ENCODE measurements around the gene FAM241B.

The FAM241B gene

DNA sequence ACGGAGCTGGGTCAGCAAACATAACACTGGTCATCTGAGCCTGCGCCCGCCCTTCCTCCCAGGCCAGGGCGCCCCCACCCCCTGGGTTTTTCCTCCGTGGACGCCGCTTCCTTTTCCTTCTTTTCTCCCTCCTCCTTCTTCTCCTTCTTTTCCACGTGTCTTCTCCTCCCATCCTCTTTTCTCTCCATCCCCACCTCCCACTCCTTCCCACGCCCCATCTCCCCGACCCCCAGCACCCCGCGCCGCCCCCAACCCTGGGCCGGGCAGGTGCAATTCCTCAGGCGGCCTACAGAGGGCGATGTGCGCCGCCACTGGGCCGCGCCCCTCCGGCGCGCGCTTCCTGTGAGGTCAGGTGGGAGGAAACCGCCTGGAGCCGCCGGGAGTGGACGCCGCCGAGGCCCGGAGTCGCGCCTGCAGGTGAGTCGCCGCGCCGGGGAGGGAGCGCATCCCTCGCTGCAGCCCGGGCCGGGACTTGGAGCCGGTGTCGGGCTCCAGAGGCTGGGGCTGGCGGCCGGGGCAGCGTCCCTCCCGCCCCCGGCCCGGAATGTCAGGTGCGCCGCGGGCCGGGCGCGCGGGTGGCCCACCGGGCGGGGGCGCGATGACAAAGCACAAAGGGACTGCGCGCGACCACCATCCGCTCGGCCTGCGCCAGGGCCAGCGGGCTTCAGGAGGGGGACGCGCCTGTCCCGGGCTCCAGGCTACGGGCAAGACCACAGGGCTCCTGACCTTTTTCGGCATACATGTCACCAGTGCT lies at the start of gene FAM241B:
Gene FAM241B (plus strand): TSS at position 351 of the 754 bp plus-strand sequence. CDS start 1,497 bp downstream, outside the sequence.
- peak within 1 kb of the TSS; percentile 39 for H3K4me3 ChIP-seq (ENCODE audit: low read depth, low read length)
- TF ChIP-seq CTCF (IDR thresholded peaks at IDR 0.05; ENCODE audit: low read depth, low read length) = peak; percentile 84

DNA sequence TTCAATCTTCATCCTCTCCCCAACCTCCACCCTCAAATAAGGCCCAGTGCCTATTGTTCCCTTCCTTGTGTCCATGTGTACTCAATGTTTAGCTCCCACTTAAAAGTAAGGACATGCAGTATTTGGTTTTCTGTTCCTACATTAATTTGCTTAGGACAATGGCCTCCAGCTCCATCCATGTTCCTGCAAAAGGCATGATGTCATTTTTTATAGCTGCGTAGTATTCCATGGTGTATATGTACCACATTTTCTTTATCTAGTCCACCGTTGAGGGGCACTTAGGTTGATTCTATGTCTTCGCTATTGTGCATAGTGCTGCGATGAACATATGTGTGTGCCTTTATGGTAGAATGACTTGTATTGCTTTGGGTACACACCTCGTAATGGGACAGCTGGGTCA lies 49.6 kb upstream of the FAM241B start:
- no peak for TF ChIP-seq CTCF (IDR thresholded peaks at IDR 0.05; ENCODE audit: low read depth, low read length)
- H3K4me3 ChIP-seq (ENCODE audit: low read depth, low read length) = no peak overlapping the region

GRCh38 chr10:69583106-69583505 lies 46.9 kb upstream of the FAM241B start:
- no peak for TF ChIP-seq CTCF (IDR thresholded peaks at IDR 0.05; ENCODE audit: low read depth, low read length)
- H3K4me3 ChIP-seq (ENCODE audit: low read depth, low read length) = no peak overlapping the region

GRCh38 chr10:69584624-69585023 lies 45.4 kb upstream of the FAM241B start:
- H3K4me3 ChIP-seq (ENCODE audit: low read depth, low read length) = no peak overlapping the region
- TF ChIP-seq CTCF (IDR thresholded peaks at IDR 0.05; ENCODE audit: low read depth, low read length) = no peak

DNA sequence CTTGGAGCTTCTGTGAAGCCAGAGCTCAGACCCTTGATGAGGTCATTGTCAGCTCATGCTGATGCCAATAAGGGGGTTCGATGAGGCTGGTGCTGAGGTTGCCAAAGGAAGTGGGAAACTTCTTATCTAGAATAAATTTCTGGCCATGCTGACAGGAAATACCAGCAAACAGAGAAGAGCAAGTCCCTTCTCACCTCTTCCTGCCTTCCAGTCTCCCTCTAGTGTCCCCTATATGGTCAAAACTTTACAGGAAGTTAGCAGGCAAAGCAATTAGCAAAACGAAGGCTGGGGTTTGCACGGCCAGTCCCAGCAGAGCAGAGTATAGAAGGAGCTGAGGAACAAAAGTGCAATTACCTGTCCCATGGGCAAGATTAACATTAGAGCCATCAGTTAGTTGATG lies 41.7 kb upstream of the FAM241B start:
- no peak for TF ChIP-seq CTCF (IDR thresholded peaks at IDR 0.05; ENCODE audit: low read depth, low read length)

DNA sequence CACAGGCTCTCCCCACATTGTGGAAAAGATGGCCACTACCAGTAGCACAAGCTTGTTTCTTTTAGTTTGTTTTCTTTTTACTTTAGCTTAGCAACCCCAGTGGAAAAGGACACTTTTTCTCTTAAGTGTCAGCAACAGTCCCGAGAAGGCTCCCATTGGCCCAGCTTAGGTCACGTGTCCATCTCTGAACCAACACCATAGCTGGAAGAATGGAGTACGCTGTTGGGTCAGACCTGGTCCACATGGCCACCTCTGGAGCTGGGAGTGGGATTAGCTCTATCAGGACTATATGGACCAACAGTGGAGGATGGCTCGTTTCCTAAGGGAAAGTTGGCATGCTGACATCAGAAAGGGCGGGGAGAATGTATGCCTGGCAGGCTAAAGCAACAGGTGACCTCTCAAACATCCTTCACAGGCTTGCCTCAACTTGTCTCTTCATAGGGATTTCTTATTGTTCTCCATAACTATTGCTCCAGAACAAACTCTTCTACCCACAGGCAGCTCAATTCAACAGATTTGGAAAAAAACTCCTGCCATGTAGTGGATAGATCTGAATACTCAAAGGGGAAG lies 29.2 kb upstream of the FAM241B start:
- H3K4me3 ChIP-seq (ENCODE audit: low read depth, low read length) = no peak overlapping the region
- no peak for TF ChIP-seq CTCF (IDR thresholded peaks at IDR 0.05; ENCODE audit: low read depth, low read length)

More for the DNA sequence above, 41.7 kb upstream of the FAM241B start:
- no peak overlapping the region for H3K4me3 ChIP-seq (ENCODE audit: low read depth, low read length)

GRCh38 chr10:69609077-69609476 lies 21.0 kb upstream of the FAM241B start:
- H3K4me3 ChIP-seq (ENCODE audit: low read depth, low read length) = no peak overlapping the region
- no peak for TF ChIP-seq CTCF (IDR thresholded peaks at IDR 0.05; ENCODE audit: low read depth, low read length)

Measured in WI38 (cell line).